Panc1 (cell line): ENCODE measurements around the gene ZBTB20. TPM values are rescaled to one million over a fixed set of nuclear protein-coding genes. Genes with fewer than 3 reads are reported as not detected.
"Not testable (repeated sequence)": the region's sequence is repeated elsewhere in the genome, so short reads cannot be mapped to it uniquely, and the experiment has no call there.

Experiments
- ATAC-seq: fragments of 200-7000 bp; cut with Tn5 transposase; 2 replicates; pipeline ENCODE4 v1.9.1; 2020; ENCODE audit warnings: mild to moderate bottlenecking, moderate library complexity
- BruUV-seq: library from RNA; stranded (reverse); fragments of 400-500 nt; replicated peaks from 2 replicates; lab custom pipeline; 2021; lab: Mats Ljungman, UMichigan
- CTCF ChIA-PET: fragments of 300-600 bp; sonication (Branson Sonifier 250); formaldehyde crosslinking; loops from one replicate; lab custom pipeline; 2022; ENCODE audit warnings: antibody characterized with exemption; lab: Charles Lee
- POLR2A ChIA-PET: fragments of 300-600 bp; sonication (Branson Sonifier 250); formaldehyde crosslinking; loops from one replicate; lab custom pipeline; 2022; ENCODE audit warnings: antibody characterized with exemption; lab: Charles Lee
- DNase-seq: peaks from one replicate; pipeline ENCODE4 v3.0.0-alpha.2; 2010; ENCODE audit warnings: low read depth, low spot score
- H3K27ac ChIP-seq: 2 replicates; pipeline ENCODE4 v1.5.1; 2011; ENCODE audit warnings: mild to moderate bottlenecking, low read length, inconsistent platforms
- H3K27me3 ChIP-seq: fragments of 200-500 bp; sonication (Bioruptor generic); 2 replicates; pipeline ENCODE4 v1.6.0; 2014; ENCODE audit warnings: low read length, inconsistent platforms; ENCODE audit not compliant: control insufficient read depth, insufficient read depth
- H3K36me3 ChIP-seq: fragments of 200-500 bp; sonication (Bioruptor generic); 2 replicates; pipeline ENCODE4 v1.5.1; 2014; ENCODE audit warnings: inconsistent platforms, mild to moderate bottlenecking, low read length, moderate library complexity; ENCODE audit not compliant: control insufficient read depth, insufficient read depth
- H3K4me1 ChIP-seq: 2 replicates; pipeline ENCODE4 v1.5.1; 2011; ENCODE audit warnings: inconsistent platforms, mild to moderate bottlenecking, low read length, moderate library complexity; ENCODE audit not compliant: control insufficient read depth, insufficient read depth
- H3K4me3 ChIP-seq, 2 experiments: 2 replicates each; pipeline ENCODE4 v1.5.1; 2011 to 2012; ENCODE audit warnings: low read depth in 2 of 2, low read length in 2 of 2, mild to moderate bottlenecking in 2 of 2, inconsistent platforms in 1 of 2, moderate library complexity in 1 of 2
- H3K9me3 ChIP-seq: fragments of 200-500 bp; sonication (Bioruptor generic); 2 replicates; pipeline ENCODE4 v1.5.1; 2014; ENCODE audit warnings: low read depth, mild to moderate bottlenecking, inconsistent platforms, low read length, moderate library complexity; ENCODE audit not compliant: control insufficient read depth, insufficient read depth
- CTCF ChIP-seq: fragments of 450-650 bp; IDR thresholded peaks from 2 replicates; pipeline ENCODE4 v1.5.1; 2017; ENCODE audit warnings: mild to moderate bottlenecking
- POLR2AphosphoS5 ChIP-seq: IDR thresholded peaks from 2 replicates; pipeline ENCODE4 v1.6.1; 2012; ENCODE audit warnings: mild to moderate bottlenecking, low read depth, low read length, moderate library complexity
- REST ChIP-seq, 2 experiments: IDR thresholded peaks; 2 replicates each; pipeline ENCODE4 v1.6.1; 2011 to 2012; ENCODE audit warnings: low read depth in 2 of 2, control low read depth in 1 of 2, low read length in 1 of 2, mild to moderate bottlenecking in 1 of 2, moderate library complexity in 1 of 2; ENCODE audit not compliant: insufficient read depth in 1 of 2
- SIN3A ChIP-seq: IDR thresholded peaks from 2 replicates; pipeline ENCODE4 v1.6.1; 2012; ENCODE audit warnings: low read depth, mild to moderate bottlenecking, low read length, moderate library complexity, borderline replicate concordance; ENCODE audit not compliant: insufficient read depth
- TCF7L2 ChIP-seq: IDR thresholded peaks from 2 replicates; pipeline ENCODE4 v1.6.1; 2011; ENCODE audit warnings: mild to moderate bottlenecking, low read depth, low read length, inconsistent platforms
- in situ Hi-C: cut with HindIII; loops from 2 replicates; pipeline ENCODE4 v1.10.0; 2016; ENCODE audit warnings: low sequenced_read_pairs, low pct_unique_long_range_greater_than_20kb
- intact Hi-C: fragments of 100-400 bp; cut with micrococcal nuclease; formaldehyde crosslinking; loops from one replicate; pipeline ENCODE4 v1.10.0; 2022; ENCODE audit not compliant: unreplicated experiment
- total RNA-seq: library from RNA; stranded (reverse); gene quantifications from one replicate; pipeline ENCODE4 v1.2.1, GENCODE V29; 2021; ENCODE audit not compliant: unreplicated experiment

Gene ZBTB20
- total RNA-seq, 1 experiment from 2014 or later = 4.1 TPM

- no peak overlapping the region for H3K4me3 ChIP-seq
- no TSS peak for BruUV-seq
- no peak overlapping the region for H3K27ac ChIP-seq
- intact Hi-C loops (no loop called here), in situ Hi-C loops (no loop called here)
- no peak for DNase-seq
- H3K4me1 ChIP-seq = no peaks in the 10 kb centered on the region
- CTCF ChIA-PET = no interaction called here
- TF ChIP-seq TCF7L2 = no peak
- TF ChIP-seq SIN3A = no peak
- TF ChIP-seq REST (IDR thresholded peaks at IDR 0.05; ENCODE audit: insufficient read depth in 1 of 2, low read depth in 2 of 2, low read length in 1 of 2) = no peak
- no peak for TF ChIP-seq CTCF
- no peak for TF ChIP-seq POLR2AphosphoS5
- no peaks in the 10 kb centered on the region for H3K27me3 ChIP-seq
- no peak for ATAC-seq
- no peaks in the 10 kb centered on the region for H3K36me3 ChIP-seq
- POLR2A ChIA-PET = no interaction called here
- H3K9me3 ChIP-seq = no peaks in the 10 kb centered on the region
Measured at GRCh38 chr3:114680299-114680698, 466.8 kb downstream of the ZBTB20 start.

- H3K27me3 ChIP-seq, in situ Hi-C loops, H3K27ac ChIP-seq, ATAC-seq, H3K9me3 ChIP-seq, H3K36me3 ChIP-seq, BruUV-seq, intact Hi-C loops, H3K4me1 ChIP-seq, H3K4me3 ChIP-seq, CTCF ChIA-PET, POLR2A ChIA-PET, DNase-seq: not testable (repeated sequence)
Measured at GRCh38 chr3:114679773-114680172, 467.3 kb downstream of the ZBTB20 start.

GRCh38 chr3:114675104-114675503 is 472.0 kb downstream of the ZBTB20 start:
- no peak for DNase-seq
- no peaks in the 10 kb centered on the region for H3K9me3 ChIP-seq
- intact Hi-C loops (no loop called here), in situ Hi-C loops (no loop called here)
- POLR2A ChIA-PET = no interaction called here
- no peaks in the 10 kb centered on the region for H3K4me1 ChIP-seq
- H3K4me3 ChIP-seq = no peak overlapping the region
- H3K27me3 ChIP-seq = no peaks in the 10 kb centered on the region
- BruUV-seq = no TSS peak
- H3K27ac ChIP-seq = no peak overlapping the region
- no peak for ATAC-seq
- CTCF ChIA-PET = no interaction called here
- TF ChIP-seq CTCF (no peak), POLR2AphosphoS5 (no peak), TCF7L2 (no peak), REST (IDR thresholded peaks at IDR 0.05; ENCODE audit: insufficient read depth in 1 of 2, low read depth in 2 of 2, low read length in 1 of 2) (no peak), SIN3A (no peak)
- H3K36me3 ChIP-seq = no peaks in the 10 kb centered on the region
